DOHH2 (cell line): ENCODE measurements around the gene RNF175.

Source experiments
- CTCF ChIP-seq: fragments of 200-600 bp; sonication (generic); IDR thresholded peaks from one replicate; pipeline ENCODE4 v1.5.1; 2014; ENCODE audit warnings: antibody characterized with exemption, mild to moderate bottlenecking, low read depth, low read length; ENCODE audit not compliant: poor library complexity, severe bottlenecking
- EZH2phosphoT487 ChIP-seq: fragments of 200-600 bp; sonication (generic); IDR thresholded peaks from 2 replicates; pipeline ENCODE4 v1.6.1; 2017; ENCODE audit warnings: borderline replicate concordance, mild to moderate bottlenecking, antibody characterized with exemption, low read length, moderate library complexity, mixed read lengths

GRCh38 chr4:153741541-153741940 is 18.3 kb downstream of the RNF175 start:
- TF ChIP-seq CTCF (no peak), EZH2phosphoT487 (no peak)
